Liver (tissue), 9 donors: ENCODE results near the gene MARS1. TPM values are rescaled to one million over a fixed set of nuclear protein-coding genes. Genes with fewer than 3 reads are reported as not detected.
A peak's percentile ranks its signal among the peaks of the same experiment; 100 is the strongest.

Experiments
- DNase-seq: peaks from one replicate; pipeline ENCODE4 v3.0.0-alpha.2; 2017; ENCODE audit warnings: low spot score
- H3K27ac ChIP-seq, 2 donors: one replicate each; pipeline ENCODE4 v1.7.0; 2013; ENCODE audit warnings: inconsistent platforms in 2 of 2, low read length in 2 of 2, control low read depth in 1 of 2, low read depth in 1 of 2, mild to moderate bottlenecking in 1 of 2
- H3K27me3 ChIP-seq, 4 donors: one replicate each; pipeline versions ENCODE4 v1.6.1 to v1.7.0; 2013; ENCODE audit warnings: low read length in 3 of 4, inconsistent platforms in 1 of 4, mild to moderate bottlenecking in 1 of 4, moderate library complexity in 1 of 4; ENCODE audit not compliant: control insufficient read depth in 4 of 4, insufficient read depth in 4 of 4
- H3K36me3 ChIP-seq, 4 donors: one replicate each; pipeline versions ENCODE4 v1.6.1 to v1.7.0; 2013; ENCODE audit warnings: low read length in 3 of 4, mild to moderate bottlenecking in 3 of 4, low read depth in 1 of 4, moderate library complexity in 1 of 4; ENCODE audit not compliant: control insufficient read depth in 4 of 4, insufficient read depth in 3 of 4
- H3K4me1 ChIP-seq, 4 donors: one replicate each; pipeline versions ENCODE4 v1.6.1 to v1.7.0; 2013; ENCODE audit warnings: low read length in 3 of 4, mild to moderate bottlenecking in 3 of 4, moderate library complexity in 1 of 4; ENCODE audit not compliant: control insufficient read depth in 4 of 4, insufficient read depth in 4 of 4
- H3K4me3 ChIP-seq, 3 donors: one replicate each; pipeline versions ENCODE4 v1.6.1 to v1.7.0; 2013; ENCODE audit warnings: low read length in 3 of 3, control low read depth in 1 of 3, low read depth in 1 of 3, mild to moderate bottlenecking in 1 of 3
- H3K9ac ChIP-seq, 2 donors: one replicate each; pipeline ENCODE4 v1.7.0; 2013; ENCODE audit warnings: low read length in 2 of 2, mild to moderate bottlenecking in 2 of 2, moderate library complexity in 2 of 2, control low read depth in 1 of 2, low read depth in 1 of 2
- H3K9me3 ChIP-seq, 4 donors: one replicate each; pipeline versions ENCODE4 v1.6.1 to v1.7.0; 2013; ENCODE audit warnings: low read length in 3 of 4; ENCODE audit not compliant: control insufficient read depth in 4 of 4
- ATF3 ChIP-seq: IDR thresholded peaks from 2 replicates; pipeline ENCODE4 v1.6.1; 2016; ENCODE audit warnings: antibody characterized with exemption
- CTCF ChIP-seq: fragments of 150-350 bp; IDR thresholded peaks from 2 replicates; pipeline ENCODE4 v1.5.1; 2017; ENCODE audit warnings: improper control_type of control experiment, low read depth, low read length; ENCODE audit not compliant: missing input control
- EGR1 ChIP-seq, 2 donors: IDR thresholded peaks; 2 replicates each; pipeline ENCODE4 v1.6.1; 2016 to 2018; ENCODE audit warnings: antibody characterized with exemption in 2 of 2, low read depth in 2 of 2
- FOXA1 ChIP-seq: IDR thresholded peaks from 2 replicates; pipeline ENCODE4 v1.6.1; 2016; ENCODE audit warnings: antibody characterized with exemption
- FOXA2 ChIP-seq: IDR thresholded peaks from 2 replicates; pipeline ENCODE4 v1.6.1; 2016; ENCODE audit warnings: antibody characterized with exemption
- GABPA ChIP-seq, 2 donors: IDR thresholded peaks in 1 of 2; conservative IDR thresholded peaks in 1 of 2; 2 replicates each; pipeline ENCODE4 v1.6.1; 2016; ENCODE audit warnings: antibody characterized with exemption in 2 of 2, mild to moderate bottlenecking in 1 of 2, moderate library complexity in 1 of 2
- JUND ChIP-seq, 2 donors: IDR thresholded peaks; 2 replicates each; pipeline ENCODE4 v1.6.1; 2016; ENCODE audit warnings: antibody characterized with exemption in 2 of 2
- MAX ChIP-seq: IDR thresholded peaks from 2 replicates; pipeline ENCODE4 v1.6.1; 2016; ENCODE audit warnings: antibody characterized with exemption
- NR2F2 ChIP-seq: IDR thresholded peaks from 2 replicates; pipeline ENCODE4 v1.6.1; 2016; ENCODE audit warnings: antibody characterized with exemption
- RAD21 ChIP-seq, 2 donors: IDR thresholded peaks; 2 replicates each; pipeline ENCODE4 v1.6.1; 2016; ENCODE audit warnings: antibody characterized with exemption in 2 of 2, mild to moderate bottlenecking in 2 of 2
- REST ChIP-seq: IDR thresholded peaks from 2 replicates; pipeline ENCODE4 v1.6.1; 2016; ENCODE audit warnings: antibody characterized with exemption, mild to moderate bottlenecking
- RXRA ChIP-seq, 2 donors: IDR thresholded peaks; 2 replicates each; pipeline ENCODE4 v1.6.1; 2017 to 2018; ENCODE audit warnings: antibody characterized with exemption in 2 of 2, mild to moderate bottlenecking in 1 of 2
- SP1 ChIP-seq: IDR thresholded peaks from 2 replicates; pipeline ENCODE4 v1.6.1; 2018; ENCODE audit warnings: antibody characterized with exemption, mild to moderate bottlenecking
- TAF1 ChIP-seq: conservative IDR thresholded peaks from 2 replicates; pipeline ENCODE4 v1.6.1; 2016; ENCODE audit warnings: antibody characterized with exemption, mild to moderate bottlenecking
- YY1 ChIP-seq: IDR thresholded peaks from 2 replicates; pipeline ENCODE4 v1.6.1; 2016; ENCODE audit warnings: antibody characterized with exemption, mild to moderate bottlenecking
- ZBTB33 ChIP-seq: IDR thresholded peaks from 2 replicates; pipeline ENCODE4 v1.6.1; 2016; ENCODE audit warnings: antibody characterized with exemption
- WGBS: extraction: QIAGEN DNeasy Blood & Tissue Kit; methylation state at CpG from one replicate; pipeline ENCODE4 v1.1.7; 2013; 5-methylcytosine and 5-hydroxymethylcytosine counted together
- polyA plus RNA-seq, 2 donors: library from polyadenylated mRNA; stranded (reverse) in 1 of 2; unstranded in 1 of 2; fragments of 200-250 nt in 1 of 2; fragments of >200 nt in 1 of 2; fragmentation: Nextera tagmentation in 1 of 2; extraction: Ambion mirVana in 1 of 2; gene quantifications; one replicate each; pipeline versions ENCODE4 v1.2.1 to v1.2.3, GENCODE V29; 2013 to 2015
- total RNA-seq, 2 donors: library from RNA; depleted of rRNA; stranded (reverse); fragments of >200 nt; gene quantifications; one replicate each; pipeline ENCODE4 v1.2.3, GENCODE V29; 2014
- donor health status: healthy.
- donor health status: healthy.
- donor health status: healthy.
- donor health status: healthy.
- donor health status: healthy.

Gene MARS1
- total and polyA plus RNA-seq, 4 donors: 43.9 to 83.3 (median 56.0) TPM

GRCh38 chr12:57488402-57489156 is 711 bp downstream of the MARS1 start:
- 27% methylated on average over 11 of the region's 11 CpGs for WGBS

GRCh38 chr12:57489157-57489641 is 1.3 kb downstream of the MARS1 start:
- H3K27ac ChIP-seq: no peak overlapping the region
- 95% methylated on average over 5 of the region's 5 CpGs for WGBS
- H3K27me3 ChIP-seq: no peaks in the 10 kb centered on the region
- no peak for DNase-seq
- no peaks in the 10 kb centered on the region for H3K9me3 ChIP-seq
- peak overlapping the region in 2 of 3 donors; percentile 88 to 94 for H3K4me3 ChIP-seq
- peaks cover 5 to 28% (median 18%) of the 10 kb centered on the region in 4 donors for H3K36me3 ChIP-seq
- peaks cover 2 to 17% (median 11%) of the 10 kb centered on the region in 4 donors for H3K4me1 ChIP-seq
- peak overlapping the region in 1 of 2 donors; percentile 93 for H3K9ac ChIP-seq
- TF ChIP-seq NR2F2: no peak
- no peak for TF ChIP-seq FOXA1
- no peak for TF ChIP-seq JUND (IDR thresholded peaks at IDR 0.05)
- no peak for TF ChIP-seq SP1
- TF ChIP-seq ATF3: no peak
- no peak for TF ChIP-seq REST
- TF ChIP-seq GABPA (IDR thresholded peaks at IDR 0.05 in 1 of 2, conservative IDR thresholded peaks at IDR 0.05 in 1 of 2): no peak
- no peak for TF ChIP-seq RXRA (IDR thresholded peaks at IDR 0.05)
- TF ChIP-seq RAD21 (IDR thresholded peaks at IDR 0.05): no peak
- TF ChIP-seq CTCF: no peak
- TF ChIP-seq ZBTB33: no peak
- TF ChIP-seq MAX: no peak
- TF ChIP-seq EGR1 (IDR thresholded peaks at IDR 0.05; ENCODE audit: low read depth in 2 of 2): no peak
- TF ChIP-seq YY1: no peak
- TF ChIP-seq TAF1: no peak

More at GRCh38 chr12:57488402-57489156, 711 bp downstream of the MARS1 start:
- Histone ChIP-seq H3K9ac (peak overlapping the region; percentile 66 to 93), H3K4me3 (peak overlapping the region; percentile 76 to 94 (median 88)), H3K36me3 (peaks cover 5 to 28% (median 18%) of the 10 kb centered on the region in 4 donors), H3K27me3 (no peaks in the 10 kb centered on the region), H3K9me3 (no peaks in the 10 kb centered on the region), H3K4me1 (peaks cover 2 to 17% (median 11%) of the 10 kb centered on the region in 4 donors), H3K27ac (peak overlapping the region; percentile 62 to 70)
- DNase-seq: no peak
- TF ChIP-seq CTCF: no peak
- TF ChIP-seq RAD21 (IDR thresholded peaks at IDR 0.05): no peak
- no peak for TF ChIP-seq ATF3
- TF ChIP-seq RXRA (IDR thresholded peaks at IDR 0.05): no peak
- no peak for TF ChIP-seq FOXA2
- no peak for TF ChIP-seq GABPA (IDR thresholded peaks at IDR 0.05 in 1 of 2, conservative IDR thresholded peaks at IDR 0.05 in 1 of 2)
